ENCODE data around the gene TTC33. TPM values are rescaled to one million over a fixed set of nuclear protein-coding genes. Genes with fewer than 3 reads are reported as not detected.

TTC33 gene
- total and polyA plus RNA-seq, 7 donors, result 11.0 to 38.5 (median 25.3) TPM

DNA sequence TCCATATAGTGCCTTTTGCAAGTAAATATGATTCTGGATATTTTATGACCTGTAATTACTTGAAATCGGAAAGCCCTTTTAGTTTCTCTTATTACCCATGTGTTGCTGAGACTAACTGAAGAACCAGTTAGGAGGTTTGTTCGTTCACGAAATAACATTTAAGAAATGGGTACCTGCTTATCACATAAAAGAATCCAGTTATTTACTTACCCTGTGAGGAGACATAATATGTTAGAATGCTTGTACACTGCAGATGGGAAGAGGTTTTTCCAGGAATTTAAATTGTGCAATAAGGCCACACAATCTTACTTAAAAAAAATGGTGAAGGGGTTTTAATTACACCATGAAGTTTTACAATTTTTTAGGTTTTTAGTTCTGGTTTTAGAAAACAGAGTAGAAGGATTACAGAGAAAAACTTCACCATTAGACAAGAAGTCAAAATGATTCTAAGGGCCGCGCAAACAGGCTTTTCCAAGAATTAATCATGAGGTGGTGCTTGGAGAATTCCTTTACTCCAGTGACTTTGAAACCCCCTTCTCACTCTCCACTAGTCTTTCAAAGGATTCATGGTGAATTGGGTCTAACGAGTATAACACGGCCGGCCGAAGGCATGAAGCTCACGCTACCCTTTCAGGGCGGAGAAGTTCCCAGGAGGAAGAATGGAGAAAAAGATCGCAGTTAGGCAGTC lies 77.2 kb downstream of the TTC33 start:
- intact Hi-C loops (cut with DNase I), result no loop called here
- ATAC-seq, result no peak
- Histone ChIP-seq H3K27ac (peak overlapping the region; percentile 73), H3K36me3 (ENCODE audit: insufficient read depth in 1 of 2, low read depth in 1 of 2) (no peaks in the 10 kb centered on the region), H3K4me1 (peaks cover 3% of the 10 kb centered on the region), H3K27me3 (ENCODE audit: insufficient read depth in 3 of 3, low read length in 2 of 3) (peaks cover 0 to 51% (median 20%) of the 10 kb centered on the region in 3 donors), H3K4me3 (peak overlapping the region; percentile 76), H3K9me3 (no peaks in the 10 kb centered on the region)
- 11 to 22% (median 14%) methylated on average over 12 of the region's 12 CpGs for WGBS, 3 donors
- no peak for DNase-seq
- TF ChIP-seq, protein P1, sequence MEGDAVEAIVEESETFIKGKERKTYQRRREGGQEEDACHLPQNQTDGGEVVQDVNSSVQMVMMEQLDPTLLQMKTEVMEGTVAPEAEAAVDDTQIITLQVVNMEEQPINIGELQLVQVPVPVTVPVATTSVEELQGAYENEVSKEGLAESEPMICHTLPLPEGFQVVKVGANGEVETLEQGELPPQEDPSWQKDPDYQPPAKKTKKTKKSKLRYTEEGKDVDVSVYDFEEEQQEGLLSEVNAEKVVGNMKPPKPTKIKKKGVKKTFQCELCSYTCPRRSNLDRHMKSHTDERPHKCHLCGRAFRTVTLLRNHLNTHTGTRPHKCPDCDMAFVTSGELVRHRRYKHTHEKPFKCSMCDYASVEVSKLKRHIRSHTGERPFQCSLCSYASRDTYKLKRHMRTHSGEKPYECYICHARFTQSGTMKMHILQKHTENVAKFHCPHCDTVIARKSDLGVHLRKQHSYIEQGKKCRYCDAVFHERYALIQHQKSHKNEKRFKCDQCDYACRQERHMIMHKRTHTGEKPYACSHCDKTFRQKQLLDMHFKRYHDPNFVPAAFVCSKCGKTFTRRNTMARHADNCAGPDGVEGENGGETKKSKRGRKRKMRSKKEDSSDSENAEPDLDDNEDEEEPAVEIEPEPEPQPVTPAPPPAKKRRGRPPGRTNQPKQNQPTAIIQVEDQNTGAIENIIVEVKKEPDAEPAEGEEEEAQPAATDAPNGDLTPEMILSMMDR (IDR thresholded peaks at IDR 0.05), result no peak

DNA sequence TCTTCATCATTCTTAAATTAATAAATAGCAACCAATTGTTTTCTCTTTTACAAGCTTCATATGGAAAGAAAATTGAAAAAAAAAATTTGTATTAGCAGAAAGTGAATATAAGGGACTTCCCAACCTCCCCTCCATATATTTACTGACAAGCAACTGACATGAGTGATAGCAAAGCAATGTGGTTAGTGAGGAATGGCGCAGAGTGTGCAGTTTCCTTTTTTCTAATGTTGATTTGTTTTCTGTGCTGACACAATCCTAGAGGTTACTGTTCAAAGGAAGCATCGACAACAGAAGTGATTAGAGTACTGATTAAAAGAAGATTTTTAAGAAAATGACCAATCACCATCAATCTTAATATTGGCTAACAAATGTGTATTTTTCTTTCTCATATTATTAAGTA lies 77.7 kb downstream of the TTC33 start:
- intact Hi-C loops (cut with DNase I), result no loop called here
- ATAC-seq, result no peak
- H3K36me3 ChIP-seq (ENCODE audit: insufficient read depth in 1 of 2, low read depth in 1 of 2), result no peaks in the 10 kb centered on the region
- no peaks in the 10 kb centered on the region for H3K9me3 ChIP-seq
- TF ChIP-seq, protein P1 (IDR thresholded peaks at IDR 0.05), result no peak
- H3K4me1 ChIP-seq, result peaks cover 3% of the 10 kb centered on the region
- no peak for DNase-seq
- H3K27ac ChIP-seq, result peak overlapping the region; percentile 73
- WGBS, 3 donors, result 49 to 56% (median 55%) methylated on average over 2 of the region's 2 CpGs
- H3K4me3 ChIP-seq, result peak overlapping the region; percentile 76
- H3K27me3 ChIP-seq (ENCODE audit: insufficient read depth in 3 of 3, low read length in 2 of 3), result peaks cover 0 to 46% (median 20%) of the 10 kb centered on the region in 3 donors

DNA sequence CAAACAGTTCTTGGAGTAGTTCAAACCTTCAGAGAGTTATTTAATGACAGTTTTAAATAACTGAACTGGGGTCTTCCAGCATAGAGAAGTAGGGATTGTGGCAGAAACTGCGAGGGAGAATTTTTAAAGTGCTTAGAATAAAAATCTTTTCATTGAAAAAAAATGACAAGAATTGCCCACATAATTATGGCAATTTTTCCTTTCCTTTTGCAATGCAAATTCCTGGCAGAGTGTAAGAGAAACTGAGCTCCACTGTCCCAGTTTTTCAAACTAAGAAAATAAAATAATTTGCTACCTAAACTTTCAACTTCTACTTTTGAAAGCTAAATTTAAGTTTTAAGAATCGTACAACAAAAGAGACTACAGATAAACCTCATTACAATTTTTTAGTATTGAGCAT lies 78.3 kb downstream of the TTC33 start:
- intact Hi-C loops (cut with DNase I), result no loop called here
- DNase-seq (no peak), ATAC-seq (no peak)
- H3K27ac ChIP-seq, result peak overlapping the region; percentile 73
- no peaks in the 10 kb centered on the region for H3K9me3 ChIP-seq
- whole genome bisulfite sequencing, 3 donors, result 53 to 61% (median 58%) methylated on average over 2 of the region's 2 CpGs
- H3K4me3 ChIP-seq, result peak overlapping the region; percentile 8
- no peaks in the 10 kb centered on the region for H3K36me3 ChIP-seq (ENCODE audit: insufficient read depth in 1 of 2, low read depth in 1 of 2)
- H3K27me3 ChIP-seq (ENCODE audit: insufficient read depth in 3 of 3, low read length in 2 of 3), result peaks cover 0 to 40% (median 19%) of the 10 kb centered on the region in 3 donors
- H3K4me1 ChIP-seq, result peaks cover 3% of the 10 kb centered on the region
- TF ChIP-seq, protein P1 (IDR thresholded peaks at IDR 0.05), result no peak

DNA sequence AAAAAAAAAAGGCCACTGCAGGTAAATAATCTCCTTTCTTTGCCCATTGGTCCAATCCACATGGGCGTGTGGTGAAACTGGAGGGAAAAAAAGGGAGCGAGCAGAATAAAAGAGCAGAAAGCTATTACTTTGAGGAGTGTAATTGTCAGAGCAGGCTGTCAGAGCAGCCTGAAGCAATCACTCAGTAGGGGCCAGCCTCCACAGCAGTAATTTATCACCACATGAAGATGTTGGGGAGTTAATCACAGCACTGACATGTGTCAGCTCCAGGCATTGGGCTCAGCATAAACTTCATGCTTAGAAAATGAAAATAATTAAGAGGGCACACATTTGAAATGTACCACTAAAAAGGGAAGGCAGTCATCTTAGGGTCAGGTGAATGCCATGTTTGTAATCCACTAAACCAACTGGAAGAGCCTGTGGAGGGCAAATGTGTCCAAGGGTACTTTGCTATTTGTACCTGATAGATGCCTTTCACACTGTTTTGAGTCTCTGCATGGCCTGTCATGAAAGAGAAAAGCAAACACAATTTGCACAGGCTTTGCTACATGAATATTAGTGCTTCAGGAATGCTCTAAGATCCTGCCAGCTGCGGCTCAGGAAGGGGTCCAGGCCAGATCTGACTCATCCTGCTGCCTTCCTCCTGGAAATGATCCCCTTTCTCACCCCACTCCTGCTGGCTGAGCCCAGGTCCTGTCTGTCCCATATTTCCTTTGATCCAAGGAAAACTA lies 79.0 kb downstream of the TTC33 start:
- TF ChIP-seq, protein P1 (IDR thresholded peaks at IDR 0.05), result no peak
- Histone ChIP-seq H3K27me3 (ENCODE audit: insufficient read depth in 3 of 3, low read length in 2 of 3) (peaks cover 0 to 33% (median 14%) of the 10 kb centered on the region in 3 donors), H3K36me3 (ENCODE audit: insufficient read depth in 1 of 2, low read depth in 1 of 2) (no peaks in the 10 kb centered on the region), H3K4me1 (peaks cover 3% of the 10 kb centered on the region), H3K4me3 (peak overlapping the region; percentile 8), H3K9me3 (no peaks in the 10 kb centered on the region), H3K27ac (peak overlapping the region; percentile 73)
- ATAC-seq (no peak), DNase-seq (peak; percentile 60 to 72)
- 53 to 56% (median 56%) methylated on average over 3 of the region's 3 CpGs for WGBS, 3 donors
- intact Hi-C loops (cut with DNase I), result no loop called here

All from psoas muscle (tissue), 8 donors.